GM23338 (cell line): Measurements from ENCODE around the gene MIAT. TPM values are rescaled to one million over a fixed set of nuclear protein-coding genes. Genes with fewer than 3 reads are reported as not detected.

Experiments used
- ATAC-seq: fragments of 200-7000 bp; cut with Tn5 transposase; 3 replicates; pipeline ENCODE4 v1.9.1; 2020
- DNase-seq: peaks from one replicate; pipeline ENCODE4 v3.0.0-alpha.2; 2015; ENCODE audit warnings: low spot score
- H2AFZ ChIP-seq: fragments of 200-600 bp; sonication (generic); 2 replicates; pipeline ENCODE4 v1.8.0; 2016; ENCODE audit warnings: antibody characterized with exemption, mild to moderate bottlenecking, moderate library complexity
- H3F3A ChIP-seq: fragments of 200-600 bp; sonication (generic); replicated peaks from 2 replicates; pipeline ENCODE4 v1.8.0; 2017; ENCODE audit warnings: antibody characterized with exemption, mixed run types, low read depth
- H3K27ac ChIP-seq: fragments of 200-600 bp; sonication (generic); 2 replicates; pipeline ENCODE4 v1.6.1; 2016; ENCODE audit warnings: low read depth
- H3K27me3 ChIP-seq: fragments of 200-600 bp; sonication (generic); 2 replicates; pipeline ENCODE4 v1.8.0; 2016; ENCODE audit warnings: mild to moderate bottlenecking, mixed run types, moderate library complexity; ENCODE audit not compliant: insufficient read depth
- H3K36me3 ChIP-seq: fragments of 200-600 bp; sonication (generic); 2 replicates; pipeline ENCODE4 v1.8.0; 2016; ENCODE audit warnings: mild to moderate bottlenecking; ENCODE audit not compliant: insufficient read depth
- H3K4me1 ChIP-seq: fragments of 200-600 bp; sonication (generic); 2 replicates; pipeline ENCODE4 v1.8.0; 2016; ENCODE audit warnings: mild to moderate bottlenecking, moderate library complexity; ENCODE audit not compliant: insufficient read depth
- H3K4me2 ChIP-seq: fragments of 200-600 bp; sonication (generic); 2 replicates; pipeline ENCODE4 v1.7.1; 2017; ENCODE audit warnings: mixed run types
- H3K4me3 ChIP-seq: fragments of 200-600 bp; sonication (generic); 2 replicates; pipeline ENCODE4 v1.6.1; 2016; ENCODE audit warnings: mixed run types
- H3K79me2 ChIP-seq: fragments of 200-600 bp; sonication (generic); replicated peaks from 2 replicates; pipeline ENCODE4 v1.8.0; 2017; ENCODE audit warnings: mild to moderate bottlenecking; ENCODE audit not compliant: insufficient read depth
- H3K9me2 ChIP-seq: fragments of 200-600 bp; sonication (generic); 2 replicates; pipeline ENCODE4 v1.8.0; 2017; ENCODE audit not compliant: insufficient read depth
- H4K20me1 ChIP-seq: fragments of 200-600 bp; sonication (generic); replicated peaks from 2 replicates; pipeline ENCODE4 v1.8.0; 2017; ENCODE audit warnings: mild to moderate bottlenecking; ENCODE audit not compliant: insufficient read depth
- H3K27ac Mint-ChIP-seq: 2 replicates; pipeline ENCODE4 v1.8.0; 2020; ENCODE audit warnings: inconsistent platforms, mild to moderate bottlenecking, moderate library complexity, mixed read lengths
- H3K27me3 Mint-ChIP-seq: 3 replicates; pipeline ENCODE4 v1.8.0; 2022; ENCODE audit warnings: low read depth, mild to moderate bottlenecking, moderate library complexity, mixed read lengths, inconsistent platforms; ENCODE audit not compliant: insufficient read depth, poor library complexity
- H3K36me3 Mint-ChIP-seq: 3 replicates; pipeline ENCODE4 v1.8.0; 2021; ENCODE audit warnings: low read depth, mild to moderate bottlenecking, inconsistent platforms, moderate library complexity, mixed read lengths
- H3K4me1 Mint-ChIP-seq: 3 replicates; pipeline ENCODE4 v1.8.0; 2020; ENCODE audit warnings: mild to moderate bottlenecking, inconsistent platforms, mixed read lengths
- H3K4me3 Mint-ChIP-seq: 3 replicates; pipeline ENCODE4 v1.8.0; 2021; ENCODE audit warnings: moderate library complexity, mild to moderate bottlenecking, inconsistent platforms, mixed read lengths
- H3K9me3 Mint-ChIP-seq: 3 replicates; pipeline ENCODE4 v1.8.0; 2020; ENCODE audit warnings: moderate library complexity, mild to moderate bottlenecking, inconsistent platforms, mixed read lengths
- EZH2 ChIP-seq: fragments of 200-600 bp; sonication (generic); IDR thresholded peaks from one replicate; pipeline ENCODE4 v1.8.0; 2017; ENCODE audit warnings: antibody characterized with exemption, mild to moderate bottlenecking, low read depth; ENCODE audit not compliant: unreplicated experiment
- EZH2phosphoT487 ChIP-seq: fragments of 200-600 bp; sonication (generic); IDR thresholded peaks from one replicate; pipeline ENCODE4 v1.8.1; 2018; ENCODE audit warnings: antibody characterized with exemption; ENCODE audit not compliant: unreplicated experiment
- JUNB ChIP-seq: IDR thresholded peaks from one replicate; pipeline ENCODE4 v1.6.1; 2016; ENCODE audit warnings: antibody characterized with exemption; ENCODE audit not compliant: unreplicated experiment
- NANOG ChIP-seq: IDR thresholded peaks from 2 replicates; pipeline ENCODE4 v1.6.1; 2016; ENCODE audit warnings: antibody characterized with exemption, borderline replicate concordance
- POLR2AphosphoS5 ChIP-seq: IDR thresholded peaks from 2 replicates; pipeline ENCODE4 v1.6.1; 2016; ENCODE audit warnings: antibody characterized with exemption, low read depth
- STAT1 ChIP-seq: IDR thresholded peaks from one replicate; pipeline ENCODE4 v1.6.1; 2016; ENCODE audit warnings: antibody characterized with exemption; ENCODE audit not compliant: unreplicated experiment
- ZNF114 ChIP-seq: fragments of 250-450 bp; sonication (Bioruptor Pico); IDR thresholded peaks from 2 replicates; pipeline ENCODE4 v1.5.0; 2020; ENCODE audit warnings: mild to moderate bottlenecking, moderate library complexity
- ZNF331 ChIP-seq: fragments of 250-450 bp; sonication (Bioruptor Pico); IDR thresholded peaks from 2 replicates; pipeline ENCODE4 v1.5.0; 2020; ENCODE audit warnings: low read depth, mild to moderate bottlenecking, moderate library complexity
- polyA plus RNA-seq: library from polyadenylated mRNA; unstranded; fragments of >200 nt; fragmentation: Nextera tagmentation; extraction: Ambion mirVana; gene quantifications from 2 replicates; pipeline ENCODE4 v1.2.1, GENCODE V29; 2016
- total RNA-seq: library from RNA; depleted of rRNA; stranded (reverse); fragments of >200 nt; shearing (Covaris generic); gene quantifications from 2 replicates; pipeline ENCODE4 v1.2.3, GENCODE V29; 2014
- TF ChIP-seq, protein P1 (sequence below): IDR thresholded peaks from 2 replicates; pipeline ENCODE4 v1.6.1; 2016; ENCODE audit warnings: antibody characterized with exemption
- TF ChIP-seq, protein P2 (sequence below), 2 experiments: fragments of 200-600 bp in 1 of 2; sonication (generic) in 1 of 2; conservative IDR thresholded peaks; 2 replicates each; pipeline versions ENCODE4 v1.5.1 to v1.6.1; 2016 to 2017; ENCODE audit warnings: antibody characterized with exemption in 2 of 2, low read depth in 2 of 2, mild to moderate bottlenecking in 2 of 2, moderate library complexity in 1 of 2
- TF ChIP-seq, protein P3 (sequence below): IDR thresholded peaks from one replicate; pipeline ENCODE4 v1.6.1; 2018; ENCODE audit warnings: antibody characterized with exemption; ENCODE audit not compliant: unreplicated experiment

MIAT gene
- total and polyA plus RNA-seq, 2 experiments from 2014 or later, result 10.0 to 63.6 TPM

DNA sequence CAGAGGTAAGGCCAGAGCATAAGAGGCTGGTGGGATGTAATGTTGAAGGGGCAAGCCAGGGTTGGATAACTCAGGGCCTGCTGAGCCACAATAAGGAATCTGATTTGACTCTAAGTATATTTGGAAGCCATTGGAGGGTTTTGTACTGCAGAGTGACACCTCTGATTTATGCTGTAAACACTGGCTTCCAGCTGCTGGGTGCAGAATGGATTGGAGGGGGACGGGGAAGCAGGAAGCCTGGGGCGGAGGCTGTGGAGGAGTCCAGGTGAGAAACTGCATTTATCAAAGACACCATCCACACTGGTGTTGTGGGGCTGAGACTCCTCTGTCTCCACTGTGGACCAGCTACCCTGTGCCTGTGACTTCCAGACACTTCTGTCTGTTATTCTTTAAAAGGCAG, 26.8 kb downstream of the MIAT start:
- H3K36me3 ChIP-seq, result no peaks in the 10 kb centered on the region
- H3F3A ChIP-seq, result peaks cover 12% of the 10 kb centered on the region
- no peak overlapping the region for H3K4me3 ChIP-seq
- H3K27me3 ChIP-seq, result no peaks in the 10 kb centered on the region
- H3K36me3 Mint-ChIP-seq, result peaks cover 18% of the 10 kb centered on the region
- H2AFZ ChIP-seq, result no peak overlapping the region
- peaks cover 7% of the 10 kb centered on the region; the same call in 1 of the 2 replicates for H3K9me2 ChIP-seq
- H3K4me1 Mint-ChIP-seq, result peaks cover 26% of the 10 kb centered on the region
- H3K79me2 ChIP-seq, result 0 out of 2 replicates have a peak, but pooled peaks cover 4% of the 10 kb centered on the region
- H3K9me3 Mint-ChIP-seq, result no peaks in the 10 kb centered on the region
- H3K4me3 Mint-ChIP-seq, result no peak overlapping the region
- H3K27me3 Mint-ChIP-seq, result peaks cover 23% of the 10 kb centered on the region
- no peak overlapping the region for H3K4me2 ChIP-seq
- peaks cover 27% of the 10 kb centered on the region for H3K4me1 ChIP-seq
- no peaks in the 10 kb centered on the region for H4K20me1 ChIP-seq
- ATAC-seq (no peak), DNase-seq (no peak)
- H3K27ac Mint-ChIP-seq, result no peak overlapping the region
- no peak overlapping the region for H3K27ac ChIP-seq
- TF ChIP-seq EZH2, result no peak
- TF ChIP-seq EZH2phosphoT487, result no peak
- TF ChIP-seq POLR2AphosphoS5, result no peak
- TF ChIP-seq, protein P1, sequence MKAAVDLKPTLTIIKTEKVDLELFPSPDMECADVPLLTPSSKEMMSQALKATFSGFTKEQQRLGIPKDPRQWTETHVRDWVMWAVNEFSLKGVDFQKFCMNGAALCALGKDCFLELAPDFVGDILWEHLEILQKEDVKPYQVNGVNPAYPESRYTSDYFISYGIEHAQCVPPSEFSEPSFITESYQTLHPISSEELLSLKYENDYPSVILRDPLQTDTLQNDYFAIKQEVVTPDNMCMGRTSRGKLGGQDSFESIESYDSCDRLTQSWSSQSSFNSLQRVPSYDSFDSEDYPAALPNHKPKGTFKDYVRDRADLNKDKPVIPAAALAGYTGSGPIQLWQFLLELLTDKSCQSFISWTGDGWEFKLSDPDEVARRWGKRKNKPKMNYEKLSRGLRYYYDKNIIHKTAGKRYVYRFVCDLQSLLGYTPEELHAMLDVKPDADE, result no peak
- TF ChIP-seq STAT1, result no peak
- no peak for TF ChIP-seq ZNF114 (CRISPR knock-in tag)
- no peak for TF ChIP-seq ZNF331 (CRISPR knock-in tag)
- TF ChIP-seq NANOG, result no peak
- TF ChIP-seq, protein P2, sequence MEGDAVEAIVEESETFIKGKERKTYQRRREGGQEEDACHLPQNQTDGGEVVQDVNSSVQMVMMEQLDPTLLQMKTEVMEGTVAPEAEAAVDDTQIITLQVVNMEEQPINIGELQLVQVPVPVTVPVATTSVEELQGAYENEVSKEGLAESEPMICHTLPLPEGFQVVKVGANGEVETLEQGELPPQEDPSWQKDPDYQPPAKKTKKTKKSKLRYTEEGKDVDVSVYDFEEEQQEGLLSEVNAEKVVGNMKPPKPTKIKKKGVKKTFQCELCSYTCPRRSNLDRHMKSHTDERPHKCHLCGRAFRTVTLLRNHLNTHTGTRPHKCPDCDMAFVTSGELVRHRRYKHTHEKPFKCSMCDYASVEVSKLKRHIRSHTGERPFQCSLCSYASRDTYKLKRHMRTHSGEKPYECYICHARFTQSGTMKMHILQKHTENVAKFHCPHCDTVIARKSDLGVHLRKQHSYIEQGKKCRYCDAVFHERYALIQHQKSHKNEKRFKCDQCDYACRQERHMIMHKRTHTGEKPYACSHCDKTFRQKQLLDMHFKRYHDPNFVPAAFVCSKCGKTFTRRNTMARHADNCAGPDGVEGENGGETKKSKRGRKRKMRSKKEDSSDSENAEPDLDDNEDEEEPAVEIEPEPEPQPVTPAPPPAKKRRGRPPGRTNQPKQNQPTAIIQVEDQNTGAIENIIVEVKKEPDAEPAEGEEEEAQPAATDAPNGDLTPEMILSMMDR (conservative IDR thresholded peaks at IDR 0.05; ENCODE audit: low read depth in 2 of 2), result no peak
- TF ChIP-seq, protein P3, sequence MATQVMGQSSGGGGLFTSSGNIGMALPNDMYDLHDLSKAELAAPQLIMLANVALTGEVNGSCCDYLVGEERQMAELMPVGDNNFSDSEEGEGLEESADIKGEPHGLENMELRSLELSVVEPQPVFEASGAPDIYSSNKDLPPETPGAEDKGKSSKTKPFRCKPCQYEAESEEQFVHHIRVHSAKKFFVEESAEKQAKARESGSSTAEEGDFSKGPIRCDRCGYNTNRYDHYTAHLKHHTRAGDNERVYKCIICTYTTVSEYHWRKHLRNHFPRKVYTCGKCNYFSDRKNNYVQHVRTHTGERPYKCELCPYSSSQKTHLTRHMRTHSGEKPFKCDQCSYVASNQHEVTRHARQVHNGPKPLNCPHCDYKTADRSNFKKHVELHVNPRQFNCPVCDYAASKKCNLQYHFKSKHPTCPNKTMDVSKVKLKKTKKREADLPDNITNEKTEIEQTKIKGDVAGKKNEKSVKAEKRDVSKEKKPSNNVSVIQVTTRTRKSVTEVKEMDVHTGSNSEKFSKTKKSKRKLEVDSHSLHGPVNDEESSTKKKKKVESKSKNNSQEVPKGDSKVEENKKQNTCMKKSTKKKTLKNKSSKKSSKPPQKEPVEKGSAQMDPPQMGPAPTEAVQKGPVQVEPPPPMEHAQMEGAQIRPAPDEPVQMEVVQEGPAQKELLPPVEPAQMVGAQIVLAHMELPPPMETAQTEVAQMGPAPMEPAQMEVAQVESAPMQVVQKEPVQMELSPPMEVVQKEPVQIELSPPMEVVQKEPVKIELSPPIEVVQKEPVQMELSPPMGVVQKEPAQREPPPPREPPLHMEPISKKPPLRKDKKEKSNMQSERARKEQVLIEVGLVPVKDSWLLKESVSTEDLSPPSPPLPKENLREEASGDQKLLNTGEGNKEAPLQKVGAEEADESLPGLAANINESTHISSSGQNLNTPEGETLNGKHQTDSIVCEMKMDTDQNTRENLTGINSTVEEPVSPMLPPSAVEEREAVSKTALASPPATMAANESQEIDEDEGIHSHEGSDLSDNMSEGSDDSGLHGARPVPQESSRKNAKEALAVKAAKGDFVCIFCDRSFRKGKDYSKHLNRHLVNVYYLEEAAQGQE, result no peak
- TF ChIP-seq JUNB, result no peak
